GM12875 (cell line): ENCODE results near the gene MT1E.

Experiments used
- H3K4me3 ChIP-seq: one replicate; pipeline ENCODE4 v1.5.1; 2011; ENCODE audit warnings: low read depth, low read length, control low read depth
- TF ChIP-seq, protein P1 (sequence below): IDR thresholded peaks from 2 replicates; pipeline ENCODE4 v1.5.1; 2011; ENCODE audit warnings: low read depth, mild to moderate bottlenecking, control low read depth, inconsistent platforms, low read length, moderate library complexity, borderline replicate concordance; ENCODE audit not compliant: insufficient read depth

Gene MT1E

DNA sequence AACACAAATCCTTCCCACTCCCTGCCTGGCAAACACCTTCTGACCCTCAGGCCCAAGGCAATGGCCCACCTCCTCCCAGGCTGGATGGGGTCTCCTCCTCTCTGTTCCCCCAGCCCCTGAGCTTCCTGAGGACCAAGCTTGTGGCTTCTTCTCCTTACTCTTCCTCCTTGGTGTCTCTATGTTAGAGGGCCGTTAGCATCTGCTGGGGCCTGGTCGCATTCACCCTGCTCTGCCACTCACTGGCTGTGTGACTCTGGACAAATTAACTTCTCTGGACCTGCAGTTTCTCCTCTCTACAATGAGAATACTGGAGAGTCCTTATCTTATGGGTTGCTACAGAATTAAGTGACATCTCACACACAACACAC is 17.9 kb upstream of the MT1E start:
- H3K4me3 ChIP-seq, result no peak overlapping the region
- TF ChIP-seq, protein P1, sequence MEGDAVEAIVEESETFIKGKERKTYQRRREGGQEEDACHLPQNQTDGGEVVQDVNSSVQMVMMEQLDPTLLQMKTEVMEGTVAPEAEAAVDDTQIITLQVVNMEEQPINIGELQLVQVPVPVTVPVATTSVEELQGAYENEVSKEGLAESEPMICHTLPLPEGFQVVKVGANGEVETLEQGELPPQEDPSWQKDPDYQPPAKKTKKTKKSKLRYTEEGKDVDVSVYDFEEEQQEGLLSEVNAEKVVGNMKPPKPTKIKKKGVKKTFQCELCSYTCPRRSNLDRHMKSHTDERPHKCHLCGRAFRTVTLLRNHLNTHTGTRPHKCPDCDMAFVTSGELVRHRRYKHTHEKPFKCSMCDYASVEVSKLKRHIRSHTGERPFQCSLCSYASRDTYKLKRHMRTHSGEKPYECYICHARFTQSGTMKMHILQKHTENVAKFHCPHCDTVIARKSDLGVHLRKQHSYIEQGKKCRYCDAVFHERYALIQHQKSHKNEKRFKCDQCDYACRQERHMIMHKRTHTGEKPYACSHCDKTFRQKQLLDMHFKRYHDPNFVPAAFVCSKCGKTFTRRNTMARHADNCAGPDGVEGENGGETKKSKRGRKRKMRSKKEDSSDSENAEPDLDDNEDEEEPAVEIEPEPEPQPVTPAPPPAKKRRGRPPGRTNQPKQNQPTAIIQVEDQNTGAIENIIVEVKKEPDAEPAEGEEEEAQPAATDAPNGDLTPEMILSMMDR, result no peak

DNA sequence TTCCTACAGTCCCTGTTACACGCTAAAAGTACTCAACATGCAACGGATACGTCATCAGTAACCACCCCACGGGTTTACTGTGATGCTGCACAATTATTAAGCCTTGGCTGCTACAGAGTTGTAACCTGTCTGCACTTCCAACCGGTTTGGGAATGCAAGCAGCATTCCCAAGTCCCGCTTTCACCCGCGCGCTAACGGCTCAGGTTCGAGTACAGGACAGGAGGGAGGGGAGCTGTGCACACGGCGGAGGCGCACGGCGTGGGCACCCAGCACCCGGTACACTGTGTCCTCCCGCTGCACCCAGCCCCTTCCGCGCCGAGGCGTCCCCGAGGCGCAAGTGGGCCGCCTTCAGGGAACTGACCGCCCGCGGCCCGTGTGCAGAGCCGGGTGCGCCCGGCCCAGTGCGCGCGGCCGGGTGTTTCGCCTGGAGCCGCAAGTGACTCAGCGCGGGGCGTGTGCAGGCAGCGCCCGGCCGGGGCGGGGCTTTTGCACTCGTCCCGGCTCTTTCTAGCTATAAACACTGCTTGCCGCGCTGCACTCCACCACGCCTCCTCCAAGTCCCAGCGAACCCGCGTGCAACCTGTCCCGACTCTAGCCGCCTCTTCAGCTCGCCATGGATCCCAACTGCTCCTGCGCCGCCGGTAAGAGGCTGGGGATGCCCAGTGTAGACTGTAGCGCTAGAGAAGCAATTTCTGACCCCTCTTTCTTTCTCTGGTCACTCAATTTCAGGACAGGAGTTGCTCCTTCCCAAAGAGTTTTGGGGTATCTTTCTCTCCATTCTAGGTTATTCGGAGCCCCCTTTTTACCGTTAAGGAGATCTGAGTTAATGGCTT is 17.3 kb upstream of the MT1E start, which contains the start of gene MT2A:
Gene MT2A, plus strand, starts transcription at position 542 of the 833 bp plus-strand sequence. Its CDS starts 72 bp downstream, at position 614.
- TF ChIP-seq, protein P1, result no peak

DNA sequence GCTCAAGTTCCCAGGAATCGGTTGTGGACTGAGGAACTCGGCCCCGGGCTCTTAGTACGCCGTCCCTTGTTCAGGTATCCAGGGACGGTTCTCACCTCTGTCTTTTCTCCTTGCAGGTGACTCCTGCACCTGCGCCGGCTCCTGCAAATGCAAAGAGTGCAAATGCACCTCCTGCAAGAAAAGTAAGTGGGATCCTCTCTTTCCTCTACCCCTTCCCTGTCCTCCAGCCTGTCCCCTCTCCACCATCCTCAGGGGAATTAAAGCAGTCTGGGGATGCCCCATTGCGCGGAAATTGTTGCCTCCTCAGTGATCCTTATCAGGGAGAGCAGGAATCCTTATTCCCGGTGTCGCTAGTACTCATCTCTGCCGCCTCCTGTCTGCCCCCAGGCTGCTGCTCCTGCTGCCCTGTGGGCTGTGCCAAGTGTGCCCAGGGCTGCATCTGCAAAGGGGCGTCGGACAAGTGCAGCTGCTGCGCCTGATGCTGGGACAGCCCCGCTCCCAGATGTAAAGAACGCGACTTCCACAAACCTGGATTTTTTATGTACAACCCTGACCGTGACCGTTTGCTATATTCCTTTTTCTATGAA is 16.6 kb upstream of the MT1E start:
- TF ChIP-seq, protein P1, result no peak
- H3K4me3 ChIP-seq, result peak overlapping the region; percentile 17

More for the DNA sequence above, 17.3 kb upstream of the MT1E start, which contains the start of gene MT2A:
- H3K4me3 ChIP-seq, result peak within 1 kb of the TSS; percentile 17

DNA sequence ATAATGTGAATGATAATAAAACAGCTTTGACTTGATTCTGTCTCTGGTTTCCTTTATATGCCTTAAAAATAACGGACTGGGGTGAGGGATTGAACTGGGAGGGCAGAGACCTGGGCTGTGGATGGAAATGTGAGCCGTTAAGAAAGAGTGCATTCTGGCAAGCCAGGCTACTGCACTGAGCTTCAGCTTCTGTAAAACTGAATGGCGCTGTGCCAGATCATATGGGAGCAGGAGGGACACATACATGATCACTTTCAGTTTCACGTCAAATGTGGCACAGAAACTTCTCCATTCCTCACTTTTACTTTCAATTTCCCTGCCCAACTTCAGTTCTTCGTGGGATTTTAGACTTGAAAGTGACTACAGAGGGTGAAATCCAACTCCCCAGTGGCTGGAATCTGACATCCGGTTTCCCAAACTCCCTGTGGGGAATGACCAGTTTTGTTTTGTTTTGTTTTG is 16.1 kb upstream of the MT1E start:
- no peak overlapping the region for H3K4me3 ChIP-seq
- TF ChIP-seq, protein P1, result no peak

DNA sequence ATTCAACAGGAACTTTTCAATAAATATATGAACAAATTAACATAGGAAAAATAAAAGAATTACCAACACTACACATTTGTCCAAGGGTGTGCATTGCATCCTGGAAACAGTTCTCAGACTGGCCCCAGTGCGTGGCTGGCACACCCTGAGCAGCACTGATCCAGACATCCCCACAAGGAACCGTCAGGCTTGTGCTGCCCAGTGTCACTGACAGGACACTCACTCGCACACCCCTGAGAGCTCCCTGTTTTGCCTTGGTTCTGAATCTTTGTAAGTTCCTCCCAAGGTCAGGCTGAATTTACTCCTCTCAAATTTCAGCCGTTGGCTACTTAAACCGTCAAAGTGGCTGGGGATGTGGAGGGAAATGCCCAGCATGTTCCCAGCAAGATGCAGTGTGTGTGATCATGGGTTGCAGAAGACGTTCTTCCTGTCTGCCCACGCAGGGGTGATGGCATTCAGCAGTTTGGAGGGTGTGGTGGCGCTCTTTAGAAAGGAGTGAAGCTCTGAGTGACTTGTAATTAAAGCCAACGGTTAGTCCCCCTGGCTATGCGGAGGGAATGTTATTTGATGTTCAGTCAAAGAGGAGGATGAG is 15.5 kb upstream of the MT1E start:
- TF ChIP-seq, protein P1, result no peak
- H3K4me3 ChIP-seq, result no peak overlapping the region

DNA sequence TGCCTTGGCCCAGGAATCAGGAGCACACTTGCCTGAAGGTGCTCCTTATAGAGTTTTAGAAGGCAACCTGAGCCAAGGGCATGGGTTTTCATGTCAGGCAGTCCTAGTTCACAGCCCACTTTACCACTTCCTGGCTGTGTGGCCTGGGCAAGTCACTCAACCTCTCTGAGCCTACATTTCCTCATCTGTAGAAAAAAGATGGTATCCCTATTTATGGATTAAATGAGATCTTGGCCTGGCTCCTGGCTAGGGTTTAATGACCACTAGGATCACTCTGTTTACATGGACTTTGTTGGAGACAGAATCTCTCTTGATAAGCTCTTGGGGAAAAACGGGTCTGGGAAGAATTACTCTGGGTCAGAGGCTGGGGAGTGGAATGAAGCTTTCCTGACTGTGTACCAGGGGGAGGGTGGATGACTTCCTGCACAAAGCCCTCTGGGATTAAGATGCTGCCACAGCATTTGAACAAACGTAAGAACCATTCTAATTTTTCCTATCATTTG is 14.9 kb upstream of the MT1E start:
- no peak overlapping the region for H3K4me3 ChIP-seq
- TF ChIP-seq, protein P1, result no peak
